ENCODE data around the gene C3orf20. TPM values are rescaled to one million over a fixed set of nuclear protein-coding genes. Genes with fewer than 3 reads are reported as not detected.

C3orf20 gene
- not detected for polyA plus RNA-seq (2013, experiment 1 of 2)
- polyA plus RNA-seq (2013, experiment 2 of 2): not detected

- Histone ChIP-seq H3K27ac (ENCODE audit: low read depth, low read length, severe bottlenecking) (no peak within 1 kb of the TSS), H3K4me1 (ENCODE audit: control insufficient read depth, insufficient read depth, low read length, poor library complexity, severe bottlenecking) (no peaks in the 10 kb centered on the region), H3K4me3 (ENCODE audit: extremely low read depth, insufficient read depth, low read length, poor library complexity, severe bottlenecking) (no peak within 1 kb of the TSS), H3K9me3 (ENCODE audit: control insufficient read depth, low read length) (no peaks in the 10 kb centered on the region), H3K36me3 (ENCODE audit: control insufficient read depth, insufficient read depth, low read length) (peaks cover 35% of the 10 kb centered on the region)
- WGBS, 2 experiments (ENCODE audit: insufficient coverage in 2 of 2): 90 to 95% methylated on average over 4 to 7 of the region's 7 CpGs
Measured at GRCh38 chr3:14674841-14675240, at the start of gene C3orf20. C3orf20 (plus strand) TSS chr3:14675141; CDS start chr3:14682714, 7,573 bp downstream.

- Histone ChIP-seq H3K4me1 (ENCODE audit: control insufficient read depth, insufficient read depth, low read length, poor library complexity, severe bottlenecking) (peaks cover 10% of the 10 kb centered on the region), H3K36me3 (ENCODE audit: control insufficient read depth, insufficient read depth, low read length) (no peaks in the 10 kb centered on the region), H3K4me3 (ENCODE audit: extremely low read depth, insufficient read depth, low read length, poor library complexity, severe bottlenecking) (no peak overlapping the region), H3K9me3 (ENCODE audit: control insufficient read depth, low read length) (peaks cover 15% of the 10 kb centered on the region), H3K27ac (ENCODE audit: low read depth, low read length, severe bottlenecking) (no peak overlapping the region)
- 84 to 96% methylated on average over 5 to 6 of the region's 6 CpGs for WGBS, 2 experiments (ENCODE audit: insufficient coverage in 2 of 2)
Measured at GRCh38 chr3:14625443-14625842, 49.5 kb upstream of the C3orf20 start.

DNA sequence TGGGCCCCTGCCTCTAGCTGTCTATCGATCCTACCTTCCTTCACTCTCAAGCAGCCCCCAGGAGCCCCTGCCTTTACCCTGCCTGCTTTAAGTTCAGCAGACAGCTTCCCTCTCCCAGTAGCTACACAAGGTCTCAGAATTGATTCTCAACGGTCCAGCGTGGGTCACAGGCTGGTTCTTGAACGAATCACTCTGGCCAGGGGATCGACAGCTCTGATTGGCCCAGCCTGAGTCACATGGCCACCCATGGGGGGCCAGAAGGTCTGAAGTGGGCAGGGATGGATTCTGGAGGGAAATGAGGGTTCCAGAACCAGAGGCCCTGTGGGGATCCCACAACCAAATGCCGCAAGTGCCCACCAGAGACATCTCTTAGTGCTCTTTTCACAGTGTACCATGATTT lies 47.1 kb upstream of the C3orf20 start:
- H3K36me3 ChIP-seq (ENCODE audit: control insufficient read depth, insufficient read depth, low read length): no peaks in the 10 kb centered on the region
- H3K9me3 ChIP-seq (ENCODE audit: control insufficient read depth, low read length): peaks cover 15% of the 10 kb centered on the region
- peaks cover 10% of the 10 kb centered on the region for H3K4me1 ChIP-seq (ENCODE audit: control insufficient read depth, insufficient read depth, low read length, poor library complexity, severe bottlenecking)
- WGBS, 2 experiments (ENCODE audit: insufficient coverage in 2 of 2): 88 to 100% methylated on average over 4 to 5 of the region's 6 CpGs
- H3K4me3 ChIP-seq (ENCODE audit: extremely low read depth, insufficient read depth, low read length, poor library complexity, severe bottlenecking): no peak overlapping the region
- peak overlapping the region; percentile 60 for H3K27ac ChIP-seq (ENCODE audit: low read depth, low read length, severe bottlenecking)

DNA sequence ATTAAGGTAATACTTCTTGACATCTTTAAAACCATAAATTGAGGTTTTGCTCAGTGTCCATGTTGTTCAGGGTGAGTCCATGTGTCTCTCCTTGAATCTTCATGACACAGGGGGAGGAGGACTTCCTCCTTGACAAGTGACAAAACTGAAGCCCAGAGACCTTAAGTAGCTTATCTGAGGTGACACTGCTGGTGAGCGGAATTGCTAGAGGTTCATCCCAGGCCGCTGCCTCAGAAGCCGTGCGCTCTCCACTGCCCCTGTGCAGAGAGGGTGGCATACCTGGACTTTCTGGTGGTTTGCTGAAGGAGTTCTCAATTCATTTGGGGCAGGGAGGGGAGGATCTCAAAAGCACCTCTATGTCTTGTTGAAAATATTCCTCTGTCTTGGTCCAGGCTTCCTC lies 46.5 kb upstream of the C3orf20 start:
- no peak overlapping the region for H3K27ac ChIP-seq (ENCODE audit: low read depth, low read length, severe bottlenecking)
- peaks cover 10% of the 10 kb centered on the region for H3K4me1 ChIP-seq (ENCODE audit: control insufficient read depth, insufficient read depth, low read length, poor library complexity, severe bottlenecking)
- WGBS, 2 experiments (ENCODE audit: insufficient coverage in 2 of 2): 92 to 100% methylated on average over 4 of the region's 4 CpGs
- no peaks in the 10 kb centered on the region for H3K36me3 ChIP-seq (ENCODE audit: control insufficient read depth, insufficient read depth, low read length)
- peaks cover 15% of the 10 kb centered on the region for H3K9me3 ChIP-seq (ENCODE audit: control insufficient read depth, low read length)
- no peak overlapping the region for H3K4me3 ChIP-seq (ENCODE audit: extremely low read depth, insufficient read depth, low read length, poor library complexity, severe bottlenecking)

DNA sequence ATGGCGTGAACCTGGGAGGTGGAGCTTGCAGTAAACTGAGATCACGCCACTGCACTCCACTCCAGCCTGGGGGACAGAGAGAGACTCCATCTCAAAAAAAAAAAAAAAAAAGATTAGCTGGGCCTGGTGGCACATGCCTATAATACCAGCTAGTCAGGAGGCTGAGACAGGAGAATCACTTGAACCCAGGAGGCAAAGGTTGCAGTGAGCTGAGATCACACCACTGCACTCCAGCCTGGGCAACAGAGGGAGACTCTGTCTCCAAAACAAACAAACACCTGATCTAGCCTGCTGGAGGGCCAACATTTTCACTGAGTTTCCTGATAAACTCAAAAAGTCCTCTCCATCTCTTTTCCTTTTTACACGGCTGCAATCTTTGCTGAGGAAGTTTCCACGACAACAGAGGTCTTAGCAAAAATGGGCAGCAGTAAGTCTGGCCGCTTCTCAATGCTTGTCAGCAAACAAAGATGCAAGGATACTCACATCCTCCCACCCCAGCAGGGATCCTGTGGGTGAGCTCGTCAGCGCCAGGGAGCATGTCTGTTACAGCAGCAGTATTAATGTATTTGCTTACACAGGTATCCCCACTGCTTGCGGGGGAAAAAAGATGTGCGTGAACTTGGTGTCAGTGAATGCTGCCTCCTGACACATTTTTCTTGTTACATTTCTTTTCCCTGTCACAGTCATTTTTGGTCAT lies 44.4 kb upstream of the C3orf20 start:
- Histone ChIP-seq H3K4me3 (ENCODE audit: extremely low read depth, insufficient read depth, low read length, poor library complexity, severe bottlenecking) (no peak overlapping the region), H3K4me1 (ENCODE audit: control insufficient read depth, insufficient read depth, low read length, poor library complexity, severe bottlenecking) (peaks cover 10% of the 10 kb centered on the region), H3K9me3 (ENCODE audit: control insufficient read depth, low read length) (peaks cover 15% of the 10 kb centered on the region), H3K27ac (ENCODE audit: low read depth, low read length, severe bottlenecking) (no peak overlapping the region), H3K36me3 (ENCODE audit: control insufficient read depth, insufficient read depth, low read length) (no peaks in the 10 kb centered on the region)
- 68 to 86% methylated on average over 6 to 7 of the region's 9 CpGs for WGBS, 2 experiments (ENCODE audit: insufficient coverage in 2 of 2)

DNA sequence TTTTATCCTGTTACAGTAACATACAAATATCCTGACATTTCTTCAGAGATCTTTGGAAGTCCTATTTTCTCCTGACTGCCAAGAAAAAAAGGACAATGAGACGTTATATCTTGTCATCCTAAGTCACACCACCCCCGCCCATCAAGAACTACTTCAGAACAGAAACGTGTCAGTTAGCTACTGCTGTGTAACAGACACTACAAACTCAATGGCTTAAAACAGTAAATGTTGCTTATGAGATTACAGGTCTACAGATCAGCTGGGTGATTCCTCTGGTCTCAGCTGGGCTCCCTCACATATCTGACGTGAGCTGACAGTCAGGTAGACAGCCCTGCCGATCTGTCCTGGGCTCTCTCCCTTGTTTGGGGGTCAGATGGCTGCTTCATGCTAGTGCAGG lies 43.8 kb upstream of the C3orf20 start:
- Histone ChIP-seq H3K4me3 (ENCODE audit: extremely low read depth, insufficient read depth, low read length, poor library complexity, severe bottlenecking) (no peak overlapping the region), H3K4me1 (ENCODE audit: control insufficient read depth, insufficient read depth, low read length, poor library complexity, severe bottlenecking) (peaks cover 10% of the 10 kb centered on the region), H3K36me3 (ENCODE audit: control insufficient read depth, insufficient read depth, low read length) (no peaks in the 10 kb centered on the region), H3K9me3 (ENCODE audit: control insufficient read depth, low read length) (peaks cover 15% of the 10 kb centered on the region), H3K27ac (ENCODE audit: low read depth, low read length, severe bottlenecking) (no peak overlapping the region)
- WGBS, 2 experiments (ENCODE audit: insufficient coverage in 2 of 2): 85 to 88% methylated on average over 3 to 4 of the region's 5 CpGs

GRCh38 chr3:14631687-14632441 lies 43.1 kb upstream of the C3orf20 start:
- WGBS, 2 experiments (ENCODE audit: insufficient coverage in 2 of 2): 85 to 100% methylated on average over 3 to 4 of the region's 8 CpGs
- Histone ChIP-seq H3K9me3 (ENCODE audit: control insufficient read depth, low read length) (peaks cover 15% of the 10 kb centered on the region), H3K4me3 (ENCODE audit: extremely low read depth, insufficient read depth, low read length, poor library complexity, severe bottlenecking) (no peak overlapping the region), H3K27ac (ENCODE audit: low read depth, low read length, severe bottlenecking) (no peak overlapping the region), H3K4me1 (ENCODE audit: control insufficient read depth, insufficient read depth, low read length, poor library complexity, severe bottlenecking) (peaks cover 7% of the 10 kb centered on the region), H3K36me3 (ENCODE audit: control insufficient read depth, insufficient read depth, low read length) (no peaks in the 10 kb centered on the region)

- WGBS, 2 experiments (ENCODE audit: insufficient coverage in 2 of 2): 26 to 49% methylated on average over 4 of the region's 4 CpGs
Measured at GRCh38 chr3:14632442-14632930, 42.5 kb upstream of the C3orf20 start.

GRCh38 chr3:14633417-14633816 lies 41.5 kb upstream of the C3orf20 start:
- Histone ChIP-seq H3K27ac (ENCODE audit: low read depth, low read length, severe bottlenecking) (no peak overlapping the region), H3K4me3 (ENCODE audit: extremely low read depth, insufficient read depth, low read length, poor library complexity, severe bottlenecking) (no peak overlapping the region), H3K4me1 (ENCODE audit: control insufficient read depth, insufficient read depth, low read length, poor library complexity, severe bottlenecking) (no peaks in the 10 kb centered on the region), H3K36me3 (ENCODE audit: control insufficient read depth, insufficient read depth, low read length) (no peaks in the 10 kb centered on the region), H3K9me3 (ENCODE audit: control insufficient read depth, low read length) (peaks cover 5% of the 10 kb centered on the region)
- 86 to 98% methylated on average over 6 of the region's 6 CpGs for WGBS, 2 experiments (ENCODE audit: insufficient coverage in 2 of 2)

More at GRCh38 chr3:14632442-14632930, 42.5 kb upstream of the C3orf20 start:
- no peaks in the 10 kb centered on the region for H3K36me3 ChIP-seq (ENCODE audit: control insufficient read depth, insufficient read depth, low read length)
- no peak overlapping the region for H3K27ac ChIP-seq (ENCODE audit: low read depth, low read length, severe bottlenecking)
- H3K9me3 ChIP-seq (ENCODE audit: control insufficient read depth, low read length): peaks cover 14% of the 10 kb centered on the region
- peaks cover 1% of the 10 kb centered on the region for H3K4me1 ChIP-seq (ENCODE audit: control insufficient read depth, insufficient read depth, low read length, poor library complexity, severe bottlenecking)
- H3K4me3 ChIP-seq (ENCODE audit: extremely low read depth, insufficient read depth, low read length, poor library complexity, severe bottlenecking): no peak overlapping the region

- no peaks in the 10 kb centered on the region for H3K9me3 ChIP-seq (ENCODE audit: control insufficient read depth, low read length)
- H3K4me3 ChIP-seq (ENCODE audit: extremely low read depth, insufficient read depth, low read length, poor library complexity, severe bottlenecking): no peak overlapping the region
- no peaks in the 10 kb centered on the region for H3K36me3 ChIP-seq (ENCODE audit: control insufficient read depth, insufficient read depth, low read length)
- H3K4me1 ChIP-seq (ENCODE audit: control insufficient read depth, insufficient read depth, low read length, poor library complexity, severe bottlenecking): no peaks in the 10 kb centered on the region
- H3K27ac ChIP-seq (ENCODE audit: low read depth, low read length, severe bottlenecking): no peak overlapping the region
- WGBS, 2 experiments (ENCODE audit: insufficient coverage in 2 of 2): 61 to 80% methylated on average over 3 to 4 of the region's 8 CpGs
Measured at GRCh38 chr3:14633819-14634424, 41.0 kb upstream of the C3orf20 start.

Data from mesodermal cell (in vitro differentiated cells).